C4-2B (cell line): ENCODE results near the gene STRN.
"Not testable (repeated sequence)": the region's sequence is repeated elsewhere in the genome, so short reads cannot be mapped to it uniquely, and the experiment has no call there.

ENCODE experiments used
- H3K27ac ChIP-seq: fragments of 450-650 bp; 2 replicates; pipeline ENCODE4 v1.5.1; 2017
- CTCF ChIP-seq: fragments of 450-650 bp; conservative IDR thresholded peaks from 2 replicates; pipeline ENCODE4 v1.5.1; 2017; ENCODE audit warnings: mild to moderate bottlenecking
- ZFX ChIP-seq: fragments of 450-650 bp; IDR thresholded peaks from 2 replicates; pipeline ENCODE4 v1.6.1; 2017

STRN gene

GRCh38 chr2:36993841-36994620 lies 27.7 kb upstream of the STRN start:
- no peak overlapping the region for H3K27ac ChIP-seq
- TF ChIP-seq CTCF (no peak), ZFX (no peak)

- TF ChIP-seq CTCF (no peak), ZFX (no peak)
- peak overlapping the region; percentile 40; the same call in 1 of the 2 replicates for H3K27ac ChIP-seq
Measured at GRCh38 chr2:36988008-36988407, 21.7 kb upstream of the STRN start.

DNA sequence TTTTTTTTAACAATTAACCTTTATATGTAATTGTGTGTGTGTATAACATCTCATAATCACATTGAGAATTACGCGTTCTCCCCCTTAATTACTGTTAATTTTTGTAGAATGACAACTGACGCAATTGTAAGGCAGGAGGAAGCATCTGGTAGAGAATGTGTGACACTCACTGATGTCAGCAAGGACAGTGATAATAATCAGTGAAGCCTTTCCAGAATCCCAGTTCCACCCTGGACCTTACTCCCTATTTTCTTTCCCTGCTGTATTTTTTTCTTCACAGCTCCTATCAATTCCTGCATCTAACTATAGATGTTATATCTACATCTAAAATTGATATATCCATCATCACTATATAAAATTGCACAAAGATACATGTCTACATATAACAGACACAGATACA lies 16.1 kb upstream of the STRN start:
- H3K27ac ChIP-seq: no peak overlapping the region
- TF ChIP-seq ZFX (no peak), CTCF (no peak)

GRCh38 chr2:36981911-36982310 lies 15.6 kb upstream of the STRN start:
- no peak overlapping the region for H3K27ac ChIP-seq
- no peak for TF ChIP-seq ZFX
- no peak for TF ChIP-seq CTCF

DNA sequence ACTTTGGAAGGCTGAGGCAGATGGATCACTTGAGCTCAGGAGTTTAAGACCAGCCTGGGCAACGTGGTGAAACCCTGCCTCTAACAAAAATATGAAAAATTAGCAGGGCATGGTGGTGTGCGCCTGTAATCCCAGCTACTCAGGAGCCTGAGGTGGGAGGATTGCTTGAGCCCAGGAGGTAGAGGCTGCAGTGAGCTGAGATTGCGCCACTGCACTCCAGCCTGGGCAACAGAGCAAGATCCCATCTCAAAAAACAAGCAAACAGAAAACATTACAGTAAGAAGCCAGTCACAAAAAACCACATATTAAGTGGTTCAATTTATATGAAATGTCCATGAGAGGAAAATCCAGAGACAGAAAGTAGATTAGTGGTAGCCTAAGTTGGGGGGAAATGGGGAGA lies 12.7 kb upstream of the STRN start:
- H3K27ac ChIP-seq: not testable (repeated sequence)

- TF ChIP-seq ZFX (no peak), CTCF (no peak)
- no peak overlapping the region for H3K27ac ChIP-seq
Measured at GRCh38 chr2:36976065-36976464, 9.7 kb upstream of the STRN start.

DNA sequence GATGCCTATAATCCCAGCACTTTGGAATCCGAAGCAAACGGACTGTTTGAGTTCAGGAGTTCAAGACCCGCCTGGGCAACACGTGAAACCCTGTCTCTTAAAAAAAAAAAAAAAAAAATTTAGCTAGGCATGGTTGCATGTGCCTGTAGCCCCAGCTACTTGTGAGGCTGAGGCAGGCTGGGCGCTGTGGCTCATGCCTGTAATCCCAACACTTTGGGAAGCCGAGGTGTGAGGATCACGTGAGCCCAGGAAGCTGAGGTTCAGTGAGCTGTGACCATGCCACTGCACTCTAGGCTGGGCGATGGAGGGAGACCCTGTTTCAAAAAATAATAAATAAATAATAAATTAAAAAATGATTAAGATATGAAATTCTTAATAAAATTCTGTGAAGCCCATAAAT lies 9.0 kb upstream of the STRN start:
- TF ChIP-seq CTCF: no peak
- TF ChIP-seq ZFX: no peak
- H3K27ac ChIP-seq: no peak overlapping the region

DNA sequence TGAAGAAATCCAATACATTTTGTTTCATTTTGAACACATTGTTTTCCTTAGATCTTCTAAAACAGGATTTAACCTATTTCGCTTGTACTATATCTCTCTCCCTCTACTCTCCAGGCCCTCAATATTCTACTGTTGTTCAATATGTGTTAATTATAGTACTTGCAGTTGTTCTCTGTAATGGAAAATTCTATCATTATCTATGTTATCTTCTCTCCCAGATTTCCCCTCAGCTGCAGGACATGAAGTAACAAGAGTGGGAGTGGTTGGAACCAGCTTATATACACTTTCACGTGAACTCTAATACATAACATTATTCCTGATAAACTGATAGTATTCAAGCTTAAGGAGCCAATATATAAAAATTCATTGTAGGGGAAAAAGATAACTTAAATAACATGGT lies 7.0 kb upstream of the STRN start:
- no peak for TF ChIP-seq ZFX
- TF ChIP-seq CTCF: no peak
- H3K27ac ChIP-seq: no peak overlapping the region
